Kidney (tissue), 14 donors: ENCODE results near the gene MFSD6L. TPM values are rescaled to one million over a fixed set of nuclear protein-coding genes. Genes with fewer than 3 reads are reported as not detected.

ENCODE experiments used
- DNase-seq, 5 donors: peaks; one replicate each; pipeline ENCODE4 v3.0.0-alpha.2; 2013 to 2020
- FAIRE-seq: peaks from 2 replicates; lab custom pipeline; 2012; peaks lifted over from hg19 to GRCh38; lab: Jason Lieb, UNC
- H3K27ac ChIP-seq, 2 donors: one replicate each; pipeline ENCODE4 v1.7.0; 2013; ENCODE audit warnings: low read depth in 2 of 2, low read length in 2 of 2, inconsistent platforms in 1 of 2
- H3K27me3 ChIP-seq: one replicate; pipeline ENCODE4 v1.7.1; 2013; ENCODE audit warnings: low read length, inconsistent platforms; ENCODE audit not compliant: control insufficient read depth, insufficient read depth
- H3K36me3 ChIP-seq, 3 donors: one replicate each; pipeline versions ENCODE4 v1.7.0 to v1.7.1; 2013; ENCODE audit warnings: low read length in 3 of 3, control low read depth in 1 of 3, inconsistent platforms in 1 of 3; ENCODE audit not compliant: insufficient read depth in 3 of 3, control insufficient read depth in 2 of 3
- H3K4me1 ChIP-seq, 3 donors: one replicate each; pipeline versions ENCODE4 v1.7.0 to v1.7.1; 2013; ENCODE audit warnings: low read length in 3 of 3, inconsistent platforms in 1 of 3, low read depth in 1 of 3; ENCODE audit not compliant: control insufficient read depth in 2 of 3, insufficient read depth in 2 of 3
- H3K4me3 ChIP-seq, 3 donors: one replicate each; pipeline versions ENCODE4 v1.7.0 to v1.8.1; 2013; ENCODE audit warnings: low read length in 3 of 3, control low read depth in 1 of 3, inconsistent platforms in 1 of 3
- H3K9ac ChIP-seq, 3 donors: one replicate each; pipeline versions ENCODE4 v1.7.0 to v1.7.1; 2013; ENCODE audit warnings: low read length in 3 of 3, control low read depth in 1 of 3, inconsistent platforms in 1 of 3
- H3K9me3 ChIP-seq, 3 donors: one replicate each; pipeline versions ENCODE4 v1.7.0 to v1.7.1; 2013; ENCODE audit warnings: low read length in 3 of 3, control low read depth in 1 of 3, inconsistent platforms in 1 of 3; ENCODE audit not compliant: control insufficient read depth in 2 of 3, insufficient read depth in 1 of 3
- intact Hi-C: fragments of 100-400 bp; cut with DNase I; formaldehyde crosslinking; loops from one replicate; pipeline ENCODE4 v1.11.1; 2022
- polyA plus RNA-seq: library from polyadenylated mRNA; stranded (reverse); fragments of 350-450 nt; fragmentation: Illumina TruSeq; extraction: RNeasy Lipid Tissue Mini Kit (QIAGEN cat#74804); gene quantifications from one replicate; pipeline ENCODE4 v1.2.3, GENCODE V29; 2014; ENCODE audit warnings: low read depth, low replicate concordance; ENCODE audit not compliant: insufficient read depth
- total RNA-seq: library from RNA; stranded (reverse); fragmentation: NEBNext Ultra II Directional; extraction: Animal tissue kit (Norgen Biotek cat#: 25700); gene quantifications from one replicate; pipeline ENCODE4 v1.2.1, GENCODE V29; 2021
- TF ChIP-seq, protein P1 (sequence below): IDR thresholded peaks from 3 replicates; pipeline ENCODE4 v1.5.1; 2012; ENCODE audit warnings: mild to moderate bottlenecking, moderate library complexity, borderline replicate concordance; ENCODE audit not compliant: insufficient read depth; ENCODE audit errors: extremely low read depth
- donor health status: control.
- donor health status: control.
- donor health status: control.
- donor health status: control.
- donor health status: control.
- donor health status: DM: yes; HTN: yes; CAD: no.
- donor health status: Normal renal cell carcinoma (clear cell type).

MFSD6L gene
- total and polyA plus RNA-seq, 2 donors from 2014 or later: 3.1 to 3.8 TPM

DNA sequence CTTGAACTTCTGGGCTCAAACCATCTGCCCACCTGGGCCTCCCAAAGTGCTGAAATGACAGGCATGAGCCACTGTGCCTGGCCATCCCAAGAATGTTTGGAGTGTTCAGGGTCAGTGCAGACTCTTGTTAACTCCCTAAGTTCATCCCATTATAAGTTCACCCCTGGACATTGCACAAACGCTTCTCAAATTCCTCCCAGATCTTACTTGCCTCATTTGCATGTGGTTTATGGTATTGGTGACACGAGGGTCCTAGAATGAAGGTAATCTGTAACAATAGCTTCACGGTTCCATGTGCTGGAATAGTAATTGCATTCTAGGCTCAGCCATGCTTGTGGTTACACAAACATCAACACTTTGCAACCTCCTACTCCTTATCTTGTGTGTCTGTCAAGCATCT lies 49.5 kb downstream of the MFSD6L start:
- Histone ChIP-seq H3K36me3 (no peaks in the 10 kb centered on the region), H3K27ac (no peak overlapping the region), H3K27me3 (no peaks in the 10 kb centered on the region), H3K4me3 (no peak overlapping the region), H3K9ac (no peak overlapping the region), H3K9me3 (no peaks in the 10 kb centered on the region), H3K4me1 (peaks cover 0 to 5% (median 5%) of the 10 kb centered on the region in 3 donors)
- DNase-seq (peak in 3 of 5 donors; percentile 48 to 74 (median 67)), FAIRE-seq (no peak)
- intact Hi-C loops: no loop called here
- TF ChIP-seq, protein P1, sequence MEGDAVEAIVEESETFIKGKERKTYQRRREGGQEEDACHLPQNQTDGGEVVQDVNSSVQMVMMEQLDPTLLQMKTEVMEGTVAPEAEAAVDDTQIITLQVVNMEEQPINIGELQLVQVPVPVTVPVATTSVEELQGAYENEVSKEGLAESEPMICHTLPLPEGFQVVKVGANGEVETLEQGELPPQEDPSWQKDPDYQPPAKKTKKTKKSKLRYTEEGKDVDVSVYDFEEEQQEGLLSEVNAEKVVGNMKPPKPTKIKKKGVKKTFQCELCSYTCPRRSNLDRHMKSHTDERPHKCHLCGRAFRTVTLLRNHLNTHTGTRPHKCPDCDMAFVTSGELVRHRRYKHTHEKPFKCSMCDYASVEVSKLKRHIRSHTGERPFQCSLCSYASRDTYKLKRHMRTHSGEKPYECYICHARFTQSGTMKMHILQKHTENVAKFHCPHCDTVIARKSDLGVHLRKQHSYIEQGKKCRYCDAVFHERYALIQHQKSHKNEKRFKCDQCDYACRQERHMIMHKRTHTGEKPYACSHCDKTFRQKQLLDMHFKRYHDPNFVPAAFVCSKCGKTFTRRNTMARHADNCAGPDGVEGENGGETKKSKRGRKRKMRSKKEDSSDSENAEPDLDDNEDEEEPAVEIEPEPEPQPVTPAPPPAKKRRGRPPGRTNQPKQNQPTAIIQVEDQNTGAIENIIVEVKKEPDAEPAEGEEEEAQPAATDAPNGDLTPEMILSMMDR: no peak

DNA sequence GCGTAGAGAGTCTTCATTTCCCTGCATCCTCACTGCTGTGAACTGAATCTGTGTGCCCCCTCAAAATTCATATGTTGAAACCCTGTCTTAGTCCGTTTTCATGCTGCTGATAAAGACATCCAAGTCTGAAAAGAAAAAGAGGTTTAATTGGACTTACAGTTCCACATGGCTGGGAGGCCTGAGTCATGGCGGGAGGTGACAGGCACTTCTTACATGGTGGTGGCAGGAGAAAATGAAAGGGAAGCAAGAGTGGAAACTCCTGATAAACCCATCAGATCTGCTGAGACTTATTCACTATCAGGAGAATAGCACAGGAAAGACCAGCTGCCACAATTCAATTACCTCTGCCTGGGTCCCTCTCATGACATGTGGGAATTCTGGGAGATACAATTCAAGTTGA lies 51.4 kb downstream of the MFSD6L start:
- Histone ChIP-seq H3K4me3 (no peak overlapping the region), H3K36me3 (no peaks in the 10 kb centered on the region), H3K9me3 (no peaks in the 10 kb centered on the region), H3K9ac (no peak overlapping the region), H3K27ac (no peak overlapping the region), H3K27me3 (no peaks in the 10 kb centered on the region), H3K4me1 (peaks cover 0 to 5% (median 5%) of the 10 kb centered on the region in 3 donors)
- intact Hi-C loops: no loop called here
- no peak for DNase-seq
- TF ChIP-seq, protein P1: no peak
- no peak for FAIRE-seq

Other genes with a start within 250 kb of the MFSD6L start
- gene MYH10, start 168.6 kb downstream of the MFSD6L start, total RNA-seq: 104 TPM
- gene MYH10, start 168.6 kb downstream of the MFSD6L start, polyA plus RNA-seq: 23.6 TPM
- gene CCDC42, start 54.5 kb downstream of the MFSD6L start, total RNA-seq: not detected
- not detected for gene CCDC42, start 54.5 kb downstream of the MFSD6L start, polyA plus RNA-seq
- not detected for gene SPDYE4, start 40.8 kb downstream of the MFSD6L start, total RNA-seq
- not detected for gene SPDYE4, start 40.8 kb downstream of the MFSD6L start, polyA plus RNA-seq
- 2.3 TPM for gene PIK3R6, start 68.3 kb upstream of the MFSD6L start, total RNA-seq
- gene PIK3R6, start 68.3 kb upstream of the MFSD6L start, polyA plus RNA-seq: 0.17 TPM
- gene PIK3R5, start 166.3 kb upstream of the MFSD6L start, total RNA-seq: 19.1 TPM
- gene PIK3R5, start 166.3 kb upstream of the MFSD6L start, polyA plus RNA-seq: 0.45 TPM
- 1.8 TPM for gene NTN1, start 222.1 kb upstream of the MFSD6L start, total RNA-seq
- 1.8 TPM for gene NTN1, start 222.1 kb upstream of the MFSD6L start, polyA plus RNA-seq